Keratinocyte (primary cell): Measurements from ENCODE around the gene PADI4. TPM values are rescaled to one million over a fixed set of nuclear protein-coding genes. Genes with fewer than 3 reads are reported as not detected.

Experiments
- DNase-seq: peaks from one replicate; pipeline ENCODE4 v3.0.0-alpha.2; 2011; ENCODE audit warnings: low read depth, missing footprints, low spot score
- FAIRE-seq: peaks from 2 replicates; lab custom pipeline; 2011; peaks lifted over from hg19 to GRCh38; lab: Jason Lieb, UNC
- H2AFZ ChIP-seq: 2 replicates; pipeline ENCODE4 v1.6.0; 2012; ENCODE audit warnings: low read length, control low read depth, inconsistent platforms; ENCODE audit not compliant: control insufficient read depth
- H3K27ac ChIP-seq: 2 replicates; pipeline ENCODE4 v1.5.1; 2011; ENCODE audit warnings: low read length; ENCODE audit not compliant: control insufficient read depth, insufficient read depth
- H3K27me3 ChIP-seq: 3 replicates; pipeline ENCODE4 v1.6.0; 2011; ENCODE audit warnings: low read length; ENCODE audit not compliant: control insufficient read depth, insufficient read depth; ENCODE audit errors: extremely low read depth
- H3K36me3 ChIP-seq, 2 experiments: 2 replicates in 1 of 2; 3 replicates in 1 of 2; pipeline ENCODE4 v1.5.1; 2011; ENCODE audit warnings: low read length in 2 of 2, mild to moderate bottlenecking in 1 of 2; ENCODE audit not compliant: control insufficient read depth in 2 of 2, insufficient read depth in 2 of 2; ENCODE audit errors: extremely low read depth in 1 of 2
- H3K4me1 ChIP-seq: 3 replicates; pipeline ENCODE4 v1.5.1; 2011; ENCODE audit warnings: low read length; ENCODE audit not compliant: control insufficient read depth, insufficient read depth; ENCODE audit errors: extremely low read depth
- H3K4me2 ChIP-seq: 3 replicates; pipeline ENCODE4 v1.6.0; 2011; ENCODE audit warnings: low read depth, low read length; ENCODE audit not compliant: control insufficient read depth, insufficient read depth; ENCODE audit errors: extremely low read depth
- H3K4me3 ChIP-seq, 3 experiments: fragments of 200-600 bp in 1 of 3; sonication (generic) in 1 of 3; 2 replicates in 2 of 3; 3 replicates in 1 of 3; pipeline ENCODE4 v1.5.1; 2011 to 2016; ENCODE audit warnings: low read length in 3 of 3, mild to moderate bottlenecking in 3 of 3, control low read depth in 2 of 3, inconsistent platforms in 1 of 3, low read depth in 1 of 3, mixed read lengths in 1 of 3, mixed run types in 1 of 3, moderate library complexity in 1 of 3; ENCODE audit not compliant: control insufficient read depth in 2 of 3, insufficient read depth in 2 of 3; ENCODE audit errors: extremely low read depth in 1 of 3
- H3K79me2 ChIP-seq: 2 replicates; pipeline ENCODE4 v1.6.0; 2012; ENCODE audit warnings: low read length; ENCODE audit not compliant: control insufficient read depth, insufficient read depth
- H3K9ac ChIP-seq: 3 replicates; pipeline ENCODE4 v1.6.0; 2011; ENCODE audit warnings: low read length; ENCODE audit not compliant: control insufficient read depth, insufficient read depth; ENCODE audit errors: extremely low read depth
- H3K9me1 ChIP-seq: 3 replicates; pipeline ENCODE4 v1.6.0; 2011; ENCODE audit warnings: low read length; ENCODE audit not compliant: control insufficient read depth, insufficient read depth; ENCODE audit errors: extremely low read depth
- H3K9me3 ChIP-seq: 2 replicates; pipeline ENCODE4 v1.5.1; 2012; ENCODE audit warnings: low read depth, low read length; ENCODE audit not compliant: control insufficient read depth
- H4K20me1 ChIP-seq: 3 replicates; pipeline ENCODE4 v1.6.0; 2011; ENCODE audit warnings: low read length; ENCODE audit not compliant: control insufficient read depth, insufficient read depth; ENCODE audit errors: extremely low read depth
- EZH2 ChIP-seq: IDR thresholded peaks from one replicate; pipeline ENCODE4 v1.6.1; 2012; ENCODE audit warnings: inconsistent platforms, mild to moderate bottlenecking, low read length, moderate library complexity
- dilution Hi-C: fragments of 300-500 bp; cut with MboI; formaldehyde crosslinking; loops from one replicate; pipeline ENCODE4 v1.7.0; 2020; ENCODE audit warnings: low sequenced_read_pairs; ENCODE audit not compliant: extremely low pct_ligation_motif_present
- polyA plus RNA-seq, 5 experiments: library from polyadenylated mRNA; depleted of rRNA in 3 of 5; stranded (reverse) in 3 of 5; stranded (forward) in 1 of 5; unstranded in 1 of 5; fragments of >200 nt; gene quantifications; 1 replicate in 1 of 5; 2 replicates in 3 of 5; 3 replicates in 1 of 5; pipeline versions ENCODE4 v1.2.1 to v1.2.3, GENCODE V29; 2011 to 2012; ENCODE audit warnings: missing spikeins in 2 of 5, low read depth in 1 of 5, low replicate concordance in 1 of 5
- TF ChIP-seq, protein P1 (sequence below), 3 experiments: IDR thresholded peaks in 1 of 3; conservative IDR thresholded peaks in 1 of 3; optimal IDR thresholded peaks in 1 of 3; 2 replicates in 2 of 3; 3 replicates in 1 of 3; pipeline versions ENCODE3 to v1.5.1; 2011; ENCODE audit warnings: low read length in 3 of 3, mild to moderate bottlenecking in 3 of 3, moderate library complexity in 2 of 3, control low read depth in 1 of 3, inconsistent platforms in 1 of 3; ENCODE audit not compliant: insufficient read depth in 2 of 3; ENCODE audit errors: extremely low read depth in 1 of 3

The PADI4 gene
- polyA plus RNA-seq, 1 donor (not counting 4 experiments of a cell fraction or from before 2014, with no cell fraction given) = 0.03 TPM

DNA sequence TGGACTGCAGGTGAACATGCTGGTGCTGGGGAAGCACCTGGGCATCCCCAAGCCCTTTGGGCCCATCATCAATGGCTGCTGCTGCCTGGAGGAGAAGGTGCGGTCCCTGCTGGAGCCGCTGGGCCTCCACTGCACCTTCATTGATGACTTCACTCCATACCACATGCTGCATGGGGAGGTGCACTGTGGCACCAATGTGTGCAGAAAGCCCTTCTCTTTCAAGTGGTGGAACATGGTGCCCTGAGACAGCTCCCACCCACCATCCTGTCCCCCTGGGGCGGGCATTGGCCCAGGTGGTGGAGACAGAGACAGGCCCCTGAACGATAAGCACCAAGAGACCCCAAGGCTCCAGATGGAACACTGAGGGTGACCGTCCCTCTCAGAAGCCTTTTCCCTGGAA, 25.2 kb upstream of the PADI4 start:
- Histone ChIP-seq H2AFZ (no peak overlapping the region), H3K79me2 (no peaks in the 10 kb centered on the region), H3K9ac (no peak overlapping the region), H3K4me3 (no peak overlapping the region), H4K20me1 (no peaks in the 10 kb centered on the region), H3K36me3 (no peaks in the 10 kb centered on the region), H3K9me3 (no peaks in the 10 kb centered on the region), H3K9me1 (no peaks in the 10 kb centered on the region), H3K4me1 (peaks cover 34% of the 10 kb centered on the region), H3K27ac (no peak overlapping the region), H3K4me2 (no peak overlapping the region), H3K27me3 (no peaks in the 10 kb centered on the region)
- TF ChIP-seq, protein P1, sequence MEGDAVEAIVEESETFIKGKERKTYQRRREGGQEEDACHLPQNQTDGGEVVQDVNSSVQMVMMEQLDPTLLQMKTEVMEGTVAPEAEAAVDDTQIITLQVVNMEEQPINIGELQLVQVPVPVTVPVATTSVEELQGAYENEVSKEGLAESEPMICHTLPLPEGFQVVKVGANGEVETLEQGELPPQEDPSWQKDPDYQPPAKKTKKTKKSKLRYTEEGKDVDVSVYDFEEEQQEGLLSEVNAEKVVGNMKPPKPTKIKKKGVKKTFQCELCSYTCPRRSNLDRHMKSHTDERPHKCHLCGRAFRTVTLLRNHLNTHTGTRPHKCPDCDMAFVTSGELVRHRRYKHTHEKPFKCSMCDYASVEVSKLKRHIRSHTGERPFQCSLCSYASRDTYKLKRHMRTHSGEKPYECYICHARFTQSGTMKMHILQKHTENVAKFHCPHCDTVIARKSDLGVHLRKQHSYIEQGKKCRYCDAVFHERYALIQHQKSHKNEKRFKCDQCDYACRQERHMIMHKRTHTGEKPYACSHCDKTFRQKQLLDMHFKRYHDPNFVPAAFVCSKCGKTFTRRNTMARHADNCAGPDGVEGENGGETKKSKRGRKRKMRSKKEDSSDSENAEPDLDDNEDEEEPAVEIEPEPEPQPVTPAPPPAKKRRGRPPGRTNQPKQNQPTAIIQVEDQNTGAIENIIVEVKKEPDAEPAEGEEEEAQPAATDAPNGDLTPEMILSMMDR (optimal IDR thresholded peaks at IDR 0.05 in 1 of 3, IDR thresholded peaks at IDR 0.05 in 1 of 3, conservative IDR thresholded peaks at IDR 0.05 in 1 of 3; ENCODE audit: extremely low read depth in 1 of 3, insufficient read depth in 2 of 3, low read length in 3 of 3) = no peak
- TF ChIP-seq EZH2 = no peak
- dilution Hi-C loops = loop anchor here (10.0 kb wide), 1 partner anchor 72 kb away; no protein-coding TSS in a partner anchor
- DNase-seq = no peak
- FAIRE-seq = no peak

DNA sequence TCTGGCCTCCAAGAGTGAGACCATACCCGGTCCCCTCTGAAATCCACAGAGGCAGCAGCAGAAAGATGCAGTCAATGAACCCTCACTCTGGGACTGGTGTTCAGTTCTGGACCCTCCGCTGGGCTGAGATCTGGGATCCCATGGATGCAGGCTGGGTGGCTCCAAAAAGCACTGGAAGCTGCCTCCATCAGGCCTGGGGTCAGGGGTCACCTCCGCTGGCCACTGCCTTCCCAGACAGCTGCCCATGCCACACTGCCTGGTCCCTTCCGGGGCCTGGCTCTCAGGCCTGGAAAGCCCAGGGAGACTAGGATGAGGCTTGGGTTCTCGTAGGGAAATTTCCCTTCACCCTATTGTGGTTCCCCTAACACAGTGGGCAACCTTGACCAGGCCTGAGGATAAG, 21.4 kb upstream of the PADI4 start:
- Histone ChIP-seq H4K20me1 (no peaks in the 10 kb centered on the region), H3K4me1 (peaks cover 49% of the 10 kb centered on the region), H3K36me3 (no peaks in the 10 kb centered on the region), H3K79me2 (no peaks in the 10 kb centered on the region), H3K9ac (no peak overlapping the region), H3K9me1 (no peaks in the 10 kb centered on the region), H3K27ac (no peak overlapping the region), H2AFZ (no peak overlapping the region), H3K4me2 (peak overlapping the region; percentile 52), H3K4me3 (no peak overlapping the region), H3K9me3 (no peaks in the 10 kb centered on the region), H3K27me3 (no peaks in the 10 kb centered on the region)
- no peak for TF ChIP-seq EZH2
- DNase-seq (no peak), FAIRE-seq (no peak)
- dilution Hi-C loops = loop anchor here (10.0 kb wide), 1 partner anchor 68 kb away; no protein-coding TSS in a partner anchor
